Hepatocyte (in vitro differentiated cells): Measurements from ENCODE around the gene ZCWPW2.

ENCODE experiments used
- CTCF ChIP-seq: fragments of 200-600 bp; sonication (generic); IDR thresholded peaks from 2 replicates; pipeline ENCODE4 v1.5.1; 2016; ENCODE audit warnings: antibody characterized with exemption, mild to moderate bottlenecking; ENCODE audit not compliant: poor library complexity
- EZH2 ChIP-seq: fragments of 200-600 bp; sonication (generic); IDR thresholded peaks from 2 replicates; pipeline ENCODE4 v1.6.1; 2016; ENCODE audit warnings: antibody characterized with exemption, mild to moderate bottlenecking, borderline replicate concordance

GRCh38 chr3:28553175-28553574 lies 204.7 kb downstream of the ZCWPW2 start:
- TF ChIP-seq CTCF (no peak), EZH2 (no peak)
